SU-DHL-6 (cell line): ENCODE data around the gene CYP2A6.
"Not testable (repeated sequence)": the region's sequence is repeated elsewhere in the genome, so short reads cannot be mapped to it uniquely, and the experiment has no call there.

ENCODE experiments used
- CTCF ChIP-seq: fragments of 200-600 bp; sonication (generic); IDR thresholded peaks from one replicate; pipeline ENCODE4 v1.5.1; 2017; ENCODE audit warnings: antibody characterized with exemption, mild to moderate bottlenecking, low read length, moderate library complexity; ENCODE audit not compliant: insufficient read depth, poor library complexity, severe bottlenecking
- EZH2phosphoT487 ChIP-seq: fragments of 200-600 bp; sonication (generic), shearing (Covaris generic); conservative IDR thresholded peaks from 2 replicates; pipeline ENCODE4 v1.6.1; 2018; ENCODE audit warnings: mild to moderate bottlenecking, antibody characterized with exemption, low read length, moderate library complexity, mixed read lengths

DNA sequence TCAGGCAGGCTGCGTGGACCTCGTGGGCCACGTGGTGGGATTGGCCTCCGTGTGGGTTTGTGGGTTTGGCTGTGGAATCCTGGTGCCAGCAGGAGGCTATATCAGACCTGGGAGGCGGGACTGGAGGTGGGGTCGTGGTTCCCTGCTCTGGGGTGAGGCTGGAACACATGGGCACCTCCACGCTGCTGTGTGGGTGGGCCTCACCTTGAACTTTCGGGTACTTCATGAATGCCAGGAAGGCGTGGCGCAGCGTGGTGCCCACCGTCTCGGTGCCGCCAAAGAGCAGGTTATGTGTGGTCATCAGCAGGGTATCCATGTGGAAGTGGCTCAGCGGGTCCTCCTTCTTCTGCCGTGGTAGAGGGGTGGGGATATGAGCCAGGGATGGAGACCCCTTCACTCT, 25.3 kb downstream of the CYP2A6 start:
- not testable (repeated sequence) for TF ChIP-seq CTCF, EZH2phosphoT487
